H1 (cell line): ENCODE measurements around the gene OCIAD1. TPM values are rescaled to one million over a fixed set of nuclear protein-coding genes. Genes with fewer than 3 reads are reported as not detected.
"Not testable (repeated sequence)": the region's sequence is repeated elsewhere in the genome, so short reads cannot be mapped to it uniquely, and the experiment has no call there.

ENCODE experiments used
- CTCF ChIA-PET: fragments of 300-600 bp; sonication (Branson Sonifier 250); formaldehyde crosslinking; loops from one replicate; lab custom pipeline; 2021; ENCODE audit not compliant: partially characterized antibody; lab: Charles Lee
- POLR2A ChIA-PET: fragments of 300-600 bp; sonication (Branson Sonifier 250); formaldehyde crosslinking; loops from one replicate; lab custom pipeline; 2021; ENCODE audit warnings: inconsistent platforms; ENCODE audit not compliant: partially characterized antibody; lab: Charles Lee
- DNase-seq, 2 experiments: peaks; one replicate each; pipeline versions ENCODE4 v3.0.0 to v3.0.0-alpha.2; 2010 to 2022; ENCODE audit warnings: low spot score in 2 of 2, low read depth in 1 of 2, mixed read lengths in 1 of 2
- FAIRE-seq: peaks from 2 replicates; lab custom pipeline; 2011; peaks lifted over from hg19 to GRCh38; lab: Jason Lieb, UNC
- H2AFZ ChIP-seq: 2 replicates; pipeline ENCODE4 v1.8.1; 2012; ENCODE audit warnings: low read length, inconsistent platforms
- H2AK5ac ChIP-seq: 2 replicates; pipeline ENCODE4 v1.6.1; 2013; ENCODE audit warnings: low read depth, low read length
- H2BK120ac ChIP-seq: replicated peaks from 2 replicates; pipeline ENCODE3; 2013; ENCODE audit warnings: low read depth, low read length, inconsistent platforms
- H2BK12ac ChIP-seq: 2 replicates; pipeline ENCODE4 v1.6.1; 2013; ENCODE audit warnings: low read depth, low read length
- H2BK15ac ChIP-seq: 2 replicates; pipeline ENCODE4 v1.6.1; 2013; ENCODE audit warnings: low read length
- H2BK20ac ChIP-seq: 2 replicates; pipeline ENCODE4 v1.6.1; 2013; ENCODE audit warnings: low read length
- H2BK5ac ChIP-seq: 2 replicates; pipeline ENCODE4 v1.6.1; 2013; ENCODE audit warnings: low read depth, low read length
- H3K14ac ChIP-seq: 2 replicates; pipeline ENCODE4 v1.6.1; 2013; ENCODE audit warnings: inconsistent platforms; ENCODE audit not compliant: insufficient read length
- H3K18ac ChIP-seq: 2 replicates; pipeline ENCODE4 v1.6.1; 2013; ENCODE audit warnings: low read length; ENCODE audit errors: extremely low read depth
- H3K23ac ChIP-seq: 2 replicates; pipeline ENCODE4 v1.6.1; 2013; ENCODE audit warnings: inconsistent platforms; ENCODE audit not compliant: insufficient read length
- H3K23me2 ChIP-seq: 2 replicates; pipeline ENCODE4 v1.6.1; 2013; ENCODE audit warnings: low read depth, low read length
- H3K27ac ChIP-seq: 2 replicates; pipeline ENCODE4 v1.6.1; 2011; ENCODE audit warnings: low read depth, low read length, inconsistent platforms
- H3K27me3 ChIP-seq, 4 experiments: replicated peaks in 1 of 4; 1 replicate in 1 of 4; 2 replicates in 3 of 4; pipeline versions ENCODE4 v1.6.1 to v1.8.1; 2011 to 2013; ENCODE audit warnings: low read length in 3 of 4, mild to moderate bottlenecking in 3 of 4, inconsistent platforms in 2 of 4, mixed read lengths in 2 of 4, moderate library complexity in 1 of 4; ENCODE audit not compliant: control insufficient read depth in 3 of 4, insufficient read depth in 3 of 4; ENCODE audit errors: extremely low read depth in 1 of 4
- H3K36me3 ChIP-seq, 4 experiments: 2 replicates each; pipeline versions ENCODE4 v1.6.1 to v1.8.1; 2011 to 2013; ENCODE audit warnings: mild to moderate bottlenecking in 4 of 4, low read length in 3 of 4, moderate library complexity in 2 of 4, control low read depth in 1 of 4, inconsistent platforms in 1 of 4; ENCODE audit not compliant: insufficient read depth in 4 of 4, control insufficient read depth in 2 of 4
- H3K4ac ChIP-seq: replicated peaks from 2 replicates; pipeline ENCODE3; 2013; ENCODE audit warnings: low read length, low read depth, mixed read lengths, inconsistent platforms; ENCODE audit not compliant: insufficient read length
- H3K4me1 ChIP-seq, 4 experiments: replicated peaks in 1 of 4; 1 replicate in 1 of 4; 2 replicates in 3 of 4; pipeline versions ENCODE4 v1.6.1 to v1.8.1; 2011 to 2013; ENCODE audit warnings: low read length in 3 of 4, inconsistent platforms in 2 of 4, mixed read lengths in 1 of 4; ENCODE audit not compliant: insufficient read depth in 4 of 4, control insufficient read depth in 3 of 4
- H3K4me2 ChIP-seq, 2 experiments: 2 replicates each; pipeline versions ENCODE4 v1.6.1 to v1.8.1; 2011 to 2013; ENCODE audit warnings: low read depth in 2 of 2, low read length in 2 of 2, control low read depth in 1 of 2, inconsistent platforms in 1 of 2, mild to moderate bottlenecking in 1 of 2; ENCODE audit not compliant: insufficient read depth in 1 of 2
- H3K4me3 ChIP-seq, 4 experiments: fragments of 200-600, 300-600 bp in 1 of 4; sonication (generic), shearing (Covaris generic), sonication (Bioruptor Twin) in 1 of 4; 2 replicates each; pipeline versions ENCODE4 v1.5.1 to v1.8.1; 2011 to 2016; ENCODE audit warnings: low read length in 4 of 4, low read depth in 3 of 4, control low read depth in 2 of 4, inconsistent platforms in 2 of 4, mild to moderate bottlenecking in 2 of 4, mixed read lengths in 1 of 4, moderate library complexity in 1 of 4; ENCODE audit not compliant: insufficient read depth in 2 of 4; ENCODE audit errors: extremely low read depth in 1 of 4
- H3K56ac ChIP-seq: replicated peaks from 2 replicates; pipeline ENCODE3; 2013; ENCODE audit warnings: low read depth, mild to moderate bottlenecking, mixed read lengths, low read length, inconsistent platforms; ENCODE audit not compliant: insufficient read length
- H3K79me1 ChIP-seq: 2 replicates; pipeline ENCODE4 v1.6.1; 2013; ENCODE audit warnings: low read depth, low read length, control low read depth
- H3K79me2 ChIP-seq, 2 experiments: 2 replicates each; pipeline versions ENCODE4 v1.6.1 to v1.8.1; 2012 to 2013; ENCODE audit warnings: low read length in 2 of 2, mild to moderate bottlenecking in 2 of 2, inconsistent platforms in 1 of 2; ENCODE audit not compliant: insufficient read depth in 2 of 2, control insufficient read depth in 1 of 2
- H3K9ac ChIP-seq, 4 experiments: replicated peaks in 1 of 4; 1 replicate in 1 of 4; 2 replicates in 3 of 4; pipeline versions ENCODE4 v1.6.1 to v1.8.1; 2011 to 2013; ENCODE audit warnings: low read depth in 3 of 4, low read length in 3 of 4, control low read depth in 2 of 4, mild to moderate bottlenecking in 2 of 4, moderate library complexity in 2 of 4, inconsistent platforms in 1 of 4; ENCODE audit errors: extremely low read depth in 1 of 4
- H3K9me3 ChIP-seq, 2 experiments: 2 replicates each; pipeline versions ENCODE4 v1.6.1 to v1.8.1; 2012 to 2013; ENCODE audit warnings: mild to moderate bottlenecking in 2 of 2, moderate library complexity in 2 of 2, control low read depth in 1 of 2, inconsistent platforms in 1 of 2, low read depth in 1 of 2, low read length in 1 of 2, mixed read lengths in 1 of 2; ENCODE audit not compliant: insufficient read depth in 2 of 2
- H4K20me1 ChIP-seq, 2 experiments: replicated peaks in 1 of 2; 2 replicates each; pipeline versions ENCODE3 to v1.8.1; 2011 to 2013; ENCODE audit warnings: inconsistent platforms in 2 of 2, low read length in 2 of 2, mild to moderate bottlenecking in 1 of 2; ENCODE audit not compliant: insufficient read depth in 2 of 2, control insufficient read depth in 1 of 2
- H4K5ac ChIP-seq: 2 replicates; pipeline ENCODE4 v1.6.1; 2013; ENCODE audit warnings: low read length, low read depth, mixed read lengths, inconsistent platforms; ENCODE audit not compliant: insufficient read length
- H4K8ac ChIP-seq: 2 replicates; pipeline ENCODE4 v1.8.0; 2013; ENCODE audit warnings: mild to moderate bottlenecking, moderate library complexity, low read length, inconsistent platforms; ENCODE audit not compliant: insufficient read depth; ENCODE audit errors: extremely low read depth
- H4K91ac ChIP-seq: replicated peaks from 2 replicates; pipeline ENCODE3; 2013; ENCODE audit warnings: low read length, mixed read lengths, inconsistent platforms; ENCODE audit not compliant: insufficient read length
- WGBS, 2 experiments: shearing (Covaris generic) in 1 of 2; methylation state at CpG; one replicate each; pipeline versions ENCODE4 v1.1.6 to v1.1.7; 2013 to 2015; ENCODE audit warnings: low lambda C conversion rate in 2 of 2, mixed read lengths in 2 of 2, inconsistent platforms in 1 of 2, low coverage in 1 of 2, missing lambda C conversion rate in 1 of 2; ENCODE audit not compliant: insufficient replicate concordance in 2 of 2, insufficient coverage in 1 of 2, insufficient read length in 1 of 2; ENCODE audit errors: extremely low coverage in 1 of 2, missing lambda C conversion rate in 1 of 2; 5-methylcytosine and 5-hydroxymethylcytosine counted together
- polyA plus RNA-seq, 7 experiments: library from polyadenylated mRNA; depleted of rRNA in 3 of 7; stranded (reverse) in 5 of 7; unstranded in 2 of 7; fragments of >200 nt in 5 of 7; fragments of 200-250 nt in 2 of 7; gene quantifications; 1 replicate in 5 of 7; 2 replicates in 1 of 7; 4 replicates in 1 of 7; pipeline versions ENCODE4 v1.2.1 to v1.2.3, GENCODE V29; 2011 to 2013; ENCODE audit warnings: missing spikeins in 2 of 7, mixed read lengths in 2 of 7
- total RNA-seq: library from RNA; stranded (reverse); fragmentation: NEBNext Ultra II Directional; extraction: Animal tissue kit (Norgen Biotek cat#: 25700); gene quantifications from 2 replicates; pipeline ENCODE4 v1.2.1, GENCODE V29; 2021

OCIAD1 gene
- total and polyA plus RNA-seq, 2 of the 8 experiments (the other 6 are each of a cell fraction or from before 2014, with no cell fraction given), result 79.9 to 163 TPM

DNA sequence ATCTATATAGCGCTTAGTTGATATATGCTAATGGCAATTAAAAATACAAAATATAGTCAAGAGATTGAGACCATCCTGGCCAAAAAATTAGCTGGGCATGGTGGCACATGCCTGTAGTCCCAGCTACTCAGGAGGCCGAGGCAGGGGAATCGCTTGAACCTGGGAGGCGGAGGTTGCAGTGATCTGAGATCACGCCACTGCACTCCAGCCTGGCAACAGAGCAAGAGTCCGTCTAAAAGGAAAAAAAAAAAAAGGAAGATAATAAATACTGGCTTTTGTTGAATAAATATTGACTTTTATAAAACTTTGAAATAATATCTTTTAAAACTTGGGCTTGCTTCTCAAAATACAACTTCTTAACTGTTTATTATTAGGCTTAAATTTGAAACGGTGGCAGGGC, 14.6 kb upstream of the OCIAD1 start:
- not testable (repeated sequence) for H3K4me3 ChIP-seq, H2AK5ac ChIP-seq, H4K5ac ChIP-seq, H3K23me2 ChIP-seq, H3K27ac ChIP-seq, H4K20me1 ChIP-seq, H3K14ac ChIP-seq, H3K27me3 ChIP-seq, H3K9me3 ChIP-seq, H2BK15ac ChIP-seq, H3K36me3 ChIP-seq, H2BK120ac ChIP-seq, H3K9ac ChIP-seq, H3K18ac ChIP-seq, H3K79me2 ChIP-seq, H3K23ac ChIP-seq, H3K4ac ChIP-seq, DNase-seq, H2BK12ac ChIP-seq, FAIRE-seq, H2BK20ac ChIP-seq, H4K91ac ChIP-seq, H3K56ac ChIP-seq, H2AFZ ChIP-seq, H4K8ac ChIP-seq, H3K4me2 ChIP-seq, H3K4me1 ChIP-seq, H3K79me1 ChIP-seq, H2BK5ac ChIP-seq
- WGBS, 2 experiments, result 95% methylated on average over 7 of the region's 7 CpGs; no CpG with 5 or more reads in 1 of the 2 experiments
- POLR2A ChIA-PET, result interaction anchor here (1.9 kb wide), 1 partner anchor 12 kb away, joined by 6 read pairs; no protein-coding TSS in a partner anchor
- CTCF ChIA-PET, result interaction anchor here (1.0 kb wide), 1 partner anchor 11 kb away, joined by 3 read pairs; no protein-coding TSS in a partner anchor
